H1 (cell line): Measurements from ENCODE around the gene MAPK8IP1. TPM values are rescaled to one million over a fixed set of nuclear protein-coding genes. Genes with fewer than 3 reads are reported as not detected.

Source experiments
- CTCF ChIA-PET: fragments of 300-600 bp; sonication (Branson Sonifier 250); formaldehyde crosslinking; loops from one replicate; lab custom pipeline; 2021; ENCODE audit not compliant: partially characterized antibody; lab: Charles Lee
- POLR2A ChIA-PET: fragments of 300-600 bp; sonication (Branson Sonifier 250); formaldehyde crosslinking; loops from one replicate; lab custom pipeline; 2021; ENCODE audit warnings: inconsistent platforms; ENCODE audit not compliant: partially characterized antibody; lab: Charles Lee
- DNase-seq, 2 experiments: peaks; one replicate each; pipeline versions ENCODE4 v3.0.0 to v3.0.0-alpha.2; 2010 to 2022; ENCODE audit warnings: low spot score in 2 of 2, low read depth in 1 of 2, mixed read lengths in 1 of 2
- FAIRE-seq: peaks from 2 replicates; lab custom pipeline; 2011; peaks lifted over from hg19 to GRCh38; lab: Jason Lieb, UNC
- H2AFZ ChIP-seq: 2 replicates; pipeline ENCODE4 v1.8.1; 2012; ENCODE audit warnings: low read length, inconsistent platforms
- H2AK5ac ChIP-seq: 2 replicates; pipeline ENCODE4 v1.6.1; 2013; ENCODE audit warnings: low read depth, low read length
- H2BK120ac ChIP-seq: replicated peaks from 2 replicates; pipeline ENCODE3; 2013; ENCODE audit warnings: low read depth, low read length, inconsistent platforms
- H2BK12ac ChIP-seq: 2 replicates; pipeline ENCODE4 v1.6.1; 2013; ENCODE audit warnings: low read depth, low read length
- H2BK15ac ChIP-seq: 2 replicates; pipeline ENCODE4 v1.6.1; 2013; ENCODE audit warnings: low read length
- H2BK20ac ChIP-seq: 2 replicates; pipeline ENCODE4 v1.6.1; 2013; ENCODE audit warnings: low read length
- H2BK5ac ChIP-seq: 2 replicates; pipeline ENCODE4 v1.6.1; 2013; ENCODE audit warnings: low read depth, low read length
- H3K14ac ChIP-seq: 2 replicates; pipeline ENCODE4 v1.6.1; 2013; ENCODE audit warnings: inconsistent platforms; ENCODE audit not compliant: insufficient read length
- H3K18ac ChIP-seq: 2 replicates; pipeline ENCODE4 v1.6.1; 2013; ENCODE audit warnings: low read length; ENCODE audit errors: extremely low read depth
- H3K23ac ChIP-seq: 2 replicates; pipeline ENCODE4 v1.6.1; 2013; ENCODE audit warnings: inconsistent platforms; ENCODE audit not compliant: insufficient read length
- H3K23me2 ChIP-seq: 2 replicates; pipeline ENCODE4 v1.6.1; 2013; ENCODE audit warnings: low read depth, low read length
- H3K27ac ChIP-seq: 2 replicates; pipeline ENCODE4 v1.6.1; 2011; ENCODE audit warnings: low read depth, low read length, inconsistent platforms
- H3K27me3 ChIP-seq, 4 experiments: replicated peaks in 1 of 4; 1 replicate in 1 of 4; 2 replicates in 3 of 4; pipeline versions ENCODE4 v1.6.1 to v1.8.1; 2011 to 2013; ENCODE audit warnings: low read length in 3 of 4, mild to moderate bottlenecking in 3 of 4, inconsistent platforms in 2 of 4, mixed read lengths in 2 of 4, moderate library complexity in 1 of 4; ENCODE audit not compliant: control insufficient read depth in 3 of 4, insufficient read depth in 3 of 4; ENCODE audit errors: extremely low read depth in 1 of 4
- H3K36me3 ChIP-seq, 4 experiments: 2 replicates each; pipeline versions ENCODE4 v1.6.1 to v1.8.1; 2011 to 2013; ENCODE audit warnings: mild to moderate bottlenecking in 4 of 4, low read length in 3 of 4, moderate library complexity in 2 of 4, control low read depth in 1 of 4, inconsistent platforms in 1 of 4; ENCODE audit not compliant: insufficient read depth in 4 of 4, control insufficient read depth in 2 of 4
- H3K4ac ChIP-seq: replicated peaks from 2 replicates; pipeline ENCODE3; 2013; ENCODE audit warnings: low read length, low read depth, mixed read lengths, inconsistent platforms; ENCODE audit not compliant: insufficient read length
- H3K4me1 ChIP-seq, 4 experiments: replicated peaks in 1 of 4; 1 replicate in 1 of 4; 2 replicates in 3 of 4; pipeline versions ENCODE4 v1.6.1 to v1.8.1; 2011 to 2013; ENCODE audit warnings: low read length in 3 of 4, inconsistent platforms in 2 of 4, mixed read lengths in 1 of 4; ENCODE audit not compliant: insufficient read depth in 4 of 4, control insufficient read depth in 3 of 4
- H3K4me2 ChIP-seq, 2 experiments: 2 replicates each; pipeline versions ENCODE4 v1.6.1 to v1.8.1; 2011 to 2013; ENCODE audit warnings: low read depth in 2 of 2, low read length in 2 of 2, control low read depth in 1 of 2, inconsistent platforms in 1 of 2, mild to moderate bottlenecking in 1 of 2; ENCODE audit not compliant: insufficient read depth in 1 of 2
- H3K4me3 ChIP-seq, 4 experiments: fragments of 200-600, 300-600 bp in 1 of 4; sonication (generic), shearing (Covaris generic), sonication (Bioruptor Twin) in 1 of 4; 2 replicates each; pipeline versions ENCODE4 v1.5.1 to v1.8.1; 2011 to 2016; ENCODE audit warnings: low read length in 4 of 4, low read depth in 3 of 4, control low read depth in 2 of 4, inconsistent platforms in 2 of 4, mild to moderate bottlenecking in 2 of 4, mixed read lengths in 1 of 4, moderate library complexity in 1 of 4; ENCODE audit not compliant: insufficient read depth in 2 of 4; ENCODE audit errors: extremely low read depth in 1 of 4
- H3K56ac ChIP-seq: replicated peaks from 2 replicates; pipeline ENCODE3; 2013; ENCODE audit warnings: low read depth, mild to moderate bottlenecking, mixed read lengths, low read length, inconsistent platforms; ENCODE audit not compliant: insufficient read length
- H3K79me1 ChIP-seq: 2 replicates; pipeline ENCODE4 v1.6.1; 2013; ENCODE audit warnings: low read depth, low read length, control low read depth
- H3K79me2 ChIP-seq, 2 experiments: 2 replicates each; pipeline versions ENCODE4 v1.6.1 to v1.8.1; 2012 to 2013; ENCODE audit warnings: low read length in 2 of 2, mild to moderate bottlenecking in 2 of 2, inconsistent platforms in 1 of 2; ENCODE audit not compliant: insufficient read depth in 2 of 2, control insufficient read depth in 1 of 2
- H3K9ac ChIP-seq, 4 experiments: replicated peaks in 1 of 4; 1 replicate in 1 of 4; 2 replicates in 3 of 4; pipeline versions ENCODE4 v1.6.1 to v1.8.1; 2011 to 2013; ENCODE audit warnings: low read depth in 3 of 4, low read length in 3 of 4, control low read depth in 2 of 4, mild to moderate bottlenecking in 2 of 4, moderate library complexity in 2 of 4, inconsistent platforms in 1 of 4; ENCODE audit errors: extremely low read depth in 1 of 4
- H3K9me3 ChIP-seq, 2 experiments: 2 replicates each; pipeline versions ENCODE4 v1.6.1 to v1.8.1; 2012 to 2013; ENCODE audit warnings: mild to moderate bottlenecking in 2 of 2, moderate library complexity in 2 of 2, control low read depth in 1 of 2, inconsistent platforms in 1 of 2, low read depth in 1 of 2, low read length in 1 of 2, mixed read lengths in 1 of 2; ENCODE audit not compliant: insufficient read depth in 2 of 2
- H4K20me1 ChIP-seq, 2 experiments: replicated peaks in 1 of 2; 2 replicates each; pipeline versions ENCODE3 to v1.8.1; 2011 to 2013; ENCODE audit warnings: inconsistent platforms in 2 of 2, low read length in 2 of 2, mild to moderate bottlenecking in 1 of 2; ENCODE audit not compliant: insufficient read depth in 2 of 2, control insufficient read depth in 1 of 2
- H4K5ac ChIP-seq: 2 replicates; pipeline ENCODE4 v1.6.1; 2013; ENCODE audit warnings: low read length, low read depth, mixed read lengths, inconsistent platforms; ENCODE audit not compliant: insufficient read length
- H4K8ac ChIP-seq: 2 replicates; pipeline ENCODE4 v1.8.0; 2013; ENCODE audit warnings: mild to moderate bottlenecking, moderate library complexity, low read length, inconsistent platforms; ENCODE audit not compliant: insufficient read depth; ENCODE audit errors: extremely low read depth
- H4K91ac ChIP-seq: replicated peaks from 2 replicates; pipeline ENCODE3; 2013; ENCODE audit warnings: low read length, mixed read lengths, inconsistent platforms; ENCODE audit not compliant: insufficient read length
- ASH2L ChIP-seq: fragments of 200-600, 300-600 bp; sonication (generic); IDR thresholded peaks from one replicate; pipeline ENCODE4 v1.7.1; 2017; ENCODE audit warnings: low read length
- CBX8 ChIP-seq: fragments of 300-800, 300-1000 bp; sonication (generic); IDR thresholded peaks from 2 replicates; pipeline ENCODE4 v1.7.1; 2016; ENCODE audit warnings: low read depth, low read length, borderline replicate concordance
- EGR1 ChIP-seq: IDR thresholded peaks from 2 replicates; pipeline ENCODE4 v1.6.1; 2011; ENCODE audit warnings: low read depth, low read length, borderline replicate concordance
- USF2 ChIP-seq: IDR thresholded peaks from 2 replicates; pipeline ENCODE4 v1.6.1; 2011; ENCODE audit warnings: low read length, improper control_type of control experiment
- whole genome bisulfite sequencing, 2 experiments: shearing (Covaris generic) in 1 of 2; methylation state at CpG; one replicate each; pipeline versions ENCODE4 v1.1.6 to v1.1.7; 2013 to 2015; ENCODE audit warnings: low lambda C conversion rate in 2 of 2, mixed read lengths in 2 of 2, inconsistent platforms in 1 of 2, low coverage in 1 of 2, missing lambda C conversion rate in 1 of 2; ENCODE audit not compliant: insufficient replicate concordance in 2 of 2, insufficient coverage in 1 of 2, insufficient read length in 1 of 2; ENCODE audit errors: extremely low coverage in 1 of 2, missing lambda C conversion rate in 1 of 2; 5-methylcytosine and 5-hydroxymethylcytosine counted together
- polyA plus RNA-seq, 7 experiments: library from polyadenylated mRNA; depleted of rRNA in 3 of 7; stranded (reverse) in 5 of 7; unstranded in 2 of 7; fragments of >200 nt in 5 of 7; fragments of 200-250 nt in 2 of 7; gene quantifications; 1 replicate in 5 of 7; 2 replicates in 1 of 7; 4 replicates in 1 of 7; pipeline versions ENCODE4 v1.2.1 to v1.2.3, GENCODE V29; 2011 to 2013; ENCODE audit warnings: missing spikeins in 2 of 7, mixed read lengths in 2 of 7
- total RNA-seq: library from RNA; stranded (reverse); fragmentation: NEBNext Ultra II Directional; extraction: Animal tissue kit (Norgen Biotek cat#: 25700); gene quantifications from 2 replicates; pipeline ENCODE4 v1.2.1, GENCODE V29; 2021

The MAPK8IP1 gene
- total and polyA plus RNA-seq, 2 of the 8 experiments (the other 6 are each of a cell fraction or from before 2014, with no cell fraction given), result 32.4 to 40.1 TPM

- no peak overlapping the region for H2BK5ac ChIP-seq
- H3K4me2 ChIP-seq, result no peak overlapping the region
- FAIRE-seq, result no peak
- no peak for DNase-seq
- H3K4me3 ChIP-seq, result no peak overlapping the region
- H3K23me2 ChIP-seq, result no peaks in the 10 kb centered on the region
- peaks cover 0 to 41% (median 29%) of the 10 kb centered on the region in 4 experiments for H3K36me3 ChIP-seq
- H3K79me1 ChIP-seq, result no peaks in the 10 kb centered on the region
- no peak overlapping the region for H3K4ac ChIP-seq
- no peak overlapping the region for H2BK20ac ChIP-seq
- TF ChIP-seq ASH2L (no peak), EGR1 (no peak), CBX8 (no peak), USF2 (no peak)
- H3K14ac ChIP-seq, result no peak overlapping the region
- CTCF ChIA-PET, result interaction anchor here (1.1 to 3.6 kb wide), 5 partner anchors 11 to 169 kb away, joined by 3 to 18 read pairs (median 4); no protein-coding TSS in a partner anchor
- H2BK12ac ChIP-seq, result no peak overlapping the region
- POLR2A ChIA-PET, result interaction anchor here (0.9 kb wide), 1 partner anchor 25 kb away, joined by 3 read pairs; no protein-coding TSS in a partner anchor
- no peak overlapping the region for H4K5ac ChIP-seq
- no peak overlapping the region for H2BK120ac ChIP-seq
- H2BK15ac ChIP-seq, result no peak overlapping the region
- H3K18ac ChIP-seq, result no peak overlapping the region
- WGBS, 2 experiments, result 96% methylated on average over 3 of the region's 3 CpGs; no CpG with 5 or more reads in 1 of the 2 experiments
- H3K79me2 ChIP-seq, result no peaks in the 10 kb centered on the region
- H3K9ac ChIP-seq, result no peak overlapping the region
- H3K4me1 ChIP-seq, result no peaks in the 10 kb centered on the region
- H4K91ac ChIP-seq, result no peak overlapping the region
- H3K23ac ChIP-seq, result no peak overlapping the region
- no peak overlapping the region for H4K8ac ChIP-seq
- H3K27me3 ChIP-seq, result no peaks in the 10 kb centered on the region
- no peak overlapping the region for H3K56ac ChIP-seq
- no peaks in the 10 kb centered on the region for H3K9me3 ChIP-seq
- H2AFZ ChIP-seq, result no peak overlapping the region
- H3K27ac ChIP-seq, result no peak overlapping the region
- no peaks in the 10 kb centered on the region for H4K20me1 ChIP-seq
- no peak overlapping the region for H2AK5ac ChIP-seq
Measured at GRCh38 chr11:45948356-45948755, 62.9 kb downstream of the MAPK8IP1 start.
